AG20443 (cell line): ENCODE measurements around the gene PRKCA.
"Not testable (repeated sequence)": the region's sequence is repeated elsewhere in the genome, so short reads cannot be mapped to it uniquely, and the experiment has no call there.

Experiments
- DNase-seq: peaks from one replicate; pipeline ENCODE4 v3.0.0; 2012; ENCODE audit warnings: low spot score, mixed read lengths

The PRKCA gene

DNA sequence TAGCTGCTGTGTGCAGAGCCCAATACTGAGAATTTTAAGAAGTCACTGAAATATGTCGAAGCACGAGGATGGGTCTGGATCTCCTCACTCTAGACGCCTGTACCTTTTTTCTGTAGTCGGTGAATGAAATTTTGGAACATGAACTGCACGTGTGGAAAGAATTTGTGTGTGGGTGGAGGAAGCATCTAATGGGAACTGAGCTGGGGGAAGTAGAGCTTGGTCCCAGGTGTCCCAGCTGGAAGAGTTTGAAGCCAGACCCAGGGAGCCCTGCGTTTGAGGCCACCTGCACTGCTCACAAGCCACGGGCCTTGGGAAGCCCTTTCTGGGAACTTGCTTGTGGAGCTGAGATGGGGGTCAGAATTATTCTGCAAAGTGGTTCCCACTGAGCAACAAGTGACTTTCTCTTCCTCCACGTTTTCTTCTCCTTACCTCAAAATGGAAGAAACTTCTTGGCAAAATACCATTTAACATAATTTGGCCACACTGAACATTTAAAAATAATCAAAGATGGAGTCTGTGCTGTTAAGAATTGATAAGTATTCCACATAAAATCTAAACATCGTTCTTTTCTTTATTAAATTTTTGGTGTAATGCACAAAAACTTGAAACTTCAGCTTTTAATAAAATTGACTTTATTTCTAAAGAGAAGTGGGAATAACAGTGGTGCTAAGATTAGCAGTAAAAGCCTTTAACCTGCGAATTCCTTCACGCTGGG lies 163.8 kb downstream of the PRKCA start:
- DNase-seq, result no peak

DNA sequence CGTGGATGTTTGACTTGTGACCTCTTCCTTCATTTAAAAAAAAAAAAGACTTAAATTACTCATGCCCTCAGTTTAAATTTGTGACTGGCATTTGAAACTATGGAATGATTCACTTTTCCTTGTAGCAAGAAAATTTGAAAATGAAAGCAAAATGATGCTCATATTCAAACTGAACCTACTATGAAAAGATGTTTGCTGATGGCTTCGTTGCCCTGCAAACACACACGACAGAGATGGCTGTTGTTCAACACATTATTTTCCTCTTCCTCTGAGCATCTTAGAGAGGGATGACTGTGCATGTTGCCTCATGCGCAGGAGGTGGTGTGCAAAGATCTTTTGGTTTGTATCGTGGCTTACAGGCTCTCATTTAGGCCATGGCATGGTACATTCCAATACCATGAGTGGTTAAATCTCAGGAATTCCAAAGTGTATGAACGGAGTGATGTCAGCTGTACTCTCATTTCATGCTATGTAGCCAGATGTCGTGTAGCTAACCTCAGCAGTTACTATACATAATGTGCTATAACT lies 164.5 kb downstream of the PRKCA start:
- peak; percentile 91 for DNase-seq

DNA sequence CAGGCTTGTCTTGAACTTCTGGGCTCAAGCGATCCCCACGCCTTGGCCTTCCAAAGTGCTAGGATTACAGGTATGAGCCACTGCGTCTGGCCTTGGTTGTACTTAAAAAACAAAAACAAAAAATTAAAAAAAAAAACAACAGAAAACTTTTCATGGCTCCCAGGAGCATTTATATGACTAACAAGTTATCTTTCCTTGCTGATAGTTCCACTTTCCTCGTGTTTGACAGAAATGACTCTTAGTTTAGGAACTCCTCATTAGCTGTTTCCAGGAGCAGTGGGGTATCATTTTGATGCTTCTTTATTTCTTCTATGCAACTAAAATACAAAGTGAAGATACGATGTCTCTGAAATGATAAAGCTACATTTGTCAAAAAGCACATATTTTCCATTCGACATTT lies 165.4 kb downstream of the PRKCA start:
- peak; percentile 35 for DNase-seq

DNA sequence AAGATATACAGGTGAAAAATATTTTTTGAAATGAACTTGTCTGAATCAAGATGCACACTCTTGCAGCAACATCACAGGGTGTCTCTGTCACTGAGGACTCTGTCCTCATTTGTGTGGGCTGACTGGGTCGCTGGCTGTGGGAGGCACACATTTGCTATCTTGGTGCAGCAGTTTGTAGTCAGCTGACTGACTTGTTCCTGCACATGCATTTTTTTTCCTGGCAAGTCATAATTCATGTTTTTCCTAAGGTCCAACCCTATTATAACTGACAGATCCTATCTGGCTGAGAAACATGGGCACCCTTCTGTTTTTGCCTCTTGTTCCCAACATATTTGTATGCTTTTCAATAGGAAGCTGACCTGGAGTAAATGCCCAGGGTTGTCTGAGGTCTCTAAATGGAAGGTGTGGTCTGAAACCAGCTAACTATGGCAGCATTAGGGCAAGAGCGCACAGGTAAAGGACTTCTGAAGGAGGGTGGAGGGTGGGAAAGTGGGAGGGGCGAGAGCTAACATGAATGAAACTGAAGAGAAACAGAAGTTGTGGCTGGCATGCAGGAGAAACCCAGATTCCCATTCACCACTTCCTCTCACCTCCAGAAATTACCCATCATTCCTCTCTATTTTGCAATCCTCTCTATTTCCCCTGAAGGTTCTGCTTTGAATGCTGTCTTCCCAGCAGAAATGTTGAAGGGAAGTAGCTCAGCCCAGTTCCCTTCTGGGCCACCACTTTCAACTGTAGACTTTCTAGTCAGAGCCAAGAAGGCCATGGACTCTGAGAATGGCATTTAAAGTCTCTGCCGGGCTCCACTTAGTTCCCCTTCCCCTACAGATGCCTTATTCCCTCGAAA lies 166.1 kb downstream of the PRKCA start:
- no peak for DNase-seq

DNA sequence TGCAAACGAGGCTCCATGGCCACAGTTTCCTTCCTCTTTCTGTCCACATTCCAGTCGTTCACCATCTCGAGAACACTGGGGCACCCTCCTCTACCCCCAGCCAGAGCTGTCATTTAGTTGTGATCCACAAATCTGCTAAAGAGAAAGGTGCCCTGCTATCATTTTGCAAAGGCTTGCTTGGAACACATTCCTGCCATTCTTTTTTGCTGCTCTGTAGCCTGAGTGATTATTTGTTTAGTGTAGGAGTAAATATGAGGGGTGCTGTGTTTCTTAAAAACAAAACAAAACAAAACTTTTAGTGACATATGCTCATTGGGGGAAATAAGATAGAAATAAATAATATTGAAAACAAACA lies 166.7 kb downstream of the PRKCA start:
- no peak for DNase-seq

DNA sequence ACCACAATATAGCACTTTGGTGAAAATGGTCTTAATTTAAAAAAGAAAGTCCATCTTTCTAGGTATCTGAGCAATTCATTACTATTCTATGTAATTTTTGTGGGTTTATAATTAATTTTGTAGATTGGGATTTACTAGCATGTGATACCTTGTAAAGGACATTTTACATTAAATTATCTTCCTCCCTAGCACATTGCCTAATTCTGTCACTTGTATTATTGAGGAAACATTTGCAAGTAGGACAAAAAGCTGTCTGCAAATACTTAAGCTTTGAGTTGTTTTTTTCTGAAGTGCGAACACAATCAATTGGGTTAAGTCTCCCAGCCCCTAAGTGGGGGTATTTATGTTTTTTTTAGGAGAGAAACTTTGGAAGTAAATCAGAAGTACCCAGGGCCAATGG lies 167.0 kb downstream of the PRKCA start:
- no peak for DNase-seq

DNA sequence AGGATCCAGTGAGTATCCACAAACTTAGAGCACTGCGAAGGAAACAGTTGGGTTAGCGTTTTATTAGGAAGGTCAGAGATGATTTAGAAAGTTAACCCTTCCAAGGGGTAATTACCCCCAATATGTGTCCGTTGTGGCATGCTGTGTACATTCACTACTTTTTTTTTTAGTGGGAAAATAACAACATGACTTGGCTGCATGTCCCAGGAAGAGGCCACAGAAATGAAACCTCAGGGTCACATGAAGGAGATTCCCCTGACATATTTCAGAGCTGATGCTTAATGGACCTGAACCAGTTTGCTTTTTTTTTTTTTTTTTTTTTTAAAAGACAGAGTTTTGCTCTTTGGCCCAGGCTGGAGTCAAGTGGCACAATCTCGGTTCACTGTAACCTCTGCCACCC lies 167.5 kb downstream of the PRKCA start:
- DNase-seq, result no peak

DNA sequence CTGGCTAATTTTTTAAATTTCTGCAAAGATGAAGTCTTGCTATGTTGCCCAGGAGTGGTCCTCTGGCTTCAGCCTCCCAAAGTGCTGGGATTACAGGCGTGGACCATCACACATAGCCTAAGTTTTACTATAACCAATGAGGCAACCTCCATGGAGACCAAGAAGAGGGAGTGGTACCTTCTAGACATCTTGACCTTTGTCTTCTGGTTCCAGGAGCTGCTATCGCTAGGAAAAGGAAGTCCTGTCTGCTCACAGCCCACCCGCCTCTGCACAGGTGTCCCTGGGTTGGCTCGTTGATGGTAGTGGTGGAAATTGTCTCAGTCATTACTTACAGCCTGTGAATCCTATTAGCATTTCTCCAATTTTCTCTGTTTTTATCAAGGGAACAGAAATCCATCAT lies 169.7 kb downstream of the PRKCA start:
- no peak for DNase-seq

DNA sequence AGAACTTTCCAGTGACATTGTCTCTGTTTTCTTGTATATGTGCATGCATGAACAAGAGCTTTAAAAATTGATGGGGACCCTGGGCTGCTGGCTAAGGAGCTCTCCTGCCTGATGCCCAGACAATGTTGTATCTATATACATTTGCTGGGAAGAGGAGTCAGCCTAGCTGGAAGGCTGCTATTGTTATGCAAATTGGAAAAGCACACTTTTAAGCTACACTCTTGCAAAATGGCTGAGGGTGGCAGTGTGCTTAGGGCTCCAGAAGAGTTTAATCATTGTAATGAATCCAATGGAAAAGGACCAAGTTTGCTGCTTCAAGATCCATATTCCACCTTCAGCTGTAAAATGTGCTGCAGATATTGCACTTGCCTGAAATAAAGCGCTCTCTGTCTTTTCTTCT lies 171.8 kb downstream of the PRKCA start:
- DNase-seq, result no peak

DNA sequence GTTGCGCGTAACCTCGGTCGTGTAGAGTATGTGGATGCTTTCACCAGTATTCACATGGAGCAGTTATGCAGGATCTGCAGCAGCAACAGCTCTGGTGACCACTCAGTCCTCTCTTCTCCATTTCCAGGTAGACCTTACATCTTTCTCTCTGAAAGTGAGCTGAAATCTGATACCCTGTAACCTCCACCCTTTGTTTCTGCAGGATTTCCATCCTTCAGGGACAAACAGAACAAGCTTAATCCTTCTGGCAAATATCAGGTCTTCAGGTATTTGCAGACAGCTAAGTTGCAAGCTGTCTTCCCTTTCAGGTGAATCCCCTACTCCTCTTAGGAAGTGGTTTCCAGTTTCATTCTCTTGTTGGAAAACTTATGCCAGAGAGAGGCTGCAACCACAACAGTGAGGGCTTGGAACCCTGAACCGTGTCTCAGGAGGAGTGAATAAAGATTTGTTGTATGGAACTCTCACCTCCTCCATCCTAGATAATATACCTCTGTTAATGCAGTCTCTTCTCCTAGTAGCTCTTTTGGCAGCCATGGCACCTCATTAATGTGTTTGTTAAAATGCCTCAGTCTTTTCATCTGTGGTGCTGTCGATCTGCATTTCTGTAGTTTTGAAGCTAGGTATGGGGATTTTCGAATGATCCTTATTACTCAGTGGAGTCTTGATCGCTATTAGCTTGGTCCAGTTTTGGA lies 172.5 kb downstream of the PRKCA start:
- no peak for DNase-seq

DNA sequence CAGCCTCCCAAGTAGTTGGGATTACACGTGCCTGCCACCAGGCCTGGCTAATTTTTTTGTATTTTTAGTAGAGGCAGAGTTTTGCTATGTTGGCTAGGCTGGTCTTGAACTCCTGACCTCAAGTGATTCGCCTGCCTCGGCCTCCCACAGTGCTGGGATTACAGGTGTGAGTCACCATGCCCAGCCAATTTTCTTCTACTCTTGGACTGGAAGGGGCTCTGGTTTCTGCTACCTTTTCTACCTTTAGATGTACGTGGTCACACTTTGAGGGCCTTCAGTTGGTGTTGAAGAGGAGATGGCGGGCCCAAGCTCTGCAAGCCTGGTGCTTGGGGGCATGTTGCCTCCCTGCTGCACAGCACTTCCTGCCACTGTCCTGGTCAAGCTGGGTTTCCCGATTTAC lies 173.6 kb downstream of the PRKCA start:
- DNase-seq, result no peak

DNA sequence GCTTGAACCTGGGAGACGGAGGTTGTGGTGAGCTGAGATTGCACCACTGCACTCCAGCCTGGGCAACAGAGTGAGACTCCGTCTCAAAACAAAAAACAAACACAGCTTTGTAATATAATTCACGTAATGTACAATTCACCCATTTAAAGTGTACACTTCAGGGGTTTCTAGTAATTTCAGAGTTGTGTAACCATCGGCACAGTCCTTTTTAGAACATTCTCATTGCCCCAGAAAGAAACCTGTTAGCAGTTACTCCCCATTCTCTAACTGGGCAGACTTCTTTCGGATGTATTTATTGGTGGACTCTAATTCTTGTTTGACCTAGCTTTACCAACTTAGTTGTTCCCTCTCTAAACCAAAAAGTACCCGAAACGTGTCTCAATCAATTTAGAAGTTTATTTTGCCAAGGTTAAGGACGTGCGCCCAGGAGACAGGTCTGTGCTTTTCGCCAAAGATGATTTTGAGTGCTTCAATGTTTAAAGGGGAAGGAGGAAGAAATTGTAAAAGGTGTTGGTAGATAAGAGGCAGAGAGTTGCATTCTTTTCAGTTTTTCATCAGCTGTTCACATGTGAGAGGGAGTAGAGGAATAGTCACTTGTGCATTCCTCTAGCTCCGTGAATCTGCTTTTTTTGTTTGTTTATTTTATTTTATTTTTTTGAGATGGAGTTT lies 175.3 kb downstream of the PRKCA start:
- DNase-seq, result no peak

DNA sequence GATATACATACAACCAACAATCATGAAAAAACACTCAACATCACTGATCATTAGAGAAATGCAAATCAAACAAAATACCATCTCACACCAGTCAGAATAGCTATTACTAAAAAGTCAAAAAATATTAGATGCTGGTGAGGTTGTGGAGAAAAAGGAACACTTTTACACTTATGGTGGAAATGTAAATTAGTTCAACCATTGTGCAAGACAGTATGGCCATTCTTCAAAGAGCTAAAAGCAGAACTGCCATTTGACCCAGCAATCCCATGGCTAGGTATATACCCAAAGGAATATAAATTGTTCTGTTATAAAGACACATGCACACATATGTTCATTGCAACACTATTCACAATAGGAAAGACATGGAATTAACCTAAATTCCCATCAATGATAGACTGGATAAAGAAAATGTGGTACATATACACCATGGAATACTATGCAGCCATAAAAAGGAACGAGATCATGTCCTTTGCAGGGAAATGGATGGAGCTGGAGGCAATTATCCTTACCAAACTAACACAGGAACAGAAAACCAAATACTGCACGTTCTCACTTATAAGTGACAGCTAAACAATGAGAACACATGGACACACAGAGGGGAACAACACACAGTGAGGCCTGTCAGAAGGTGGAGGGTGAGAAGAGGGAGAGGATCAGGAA lies 176.9 kb downstream of the PRKCA start:
- DNase-seq, result not testable (repeated sequence)

DNA sequence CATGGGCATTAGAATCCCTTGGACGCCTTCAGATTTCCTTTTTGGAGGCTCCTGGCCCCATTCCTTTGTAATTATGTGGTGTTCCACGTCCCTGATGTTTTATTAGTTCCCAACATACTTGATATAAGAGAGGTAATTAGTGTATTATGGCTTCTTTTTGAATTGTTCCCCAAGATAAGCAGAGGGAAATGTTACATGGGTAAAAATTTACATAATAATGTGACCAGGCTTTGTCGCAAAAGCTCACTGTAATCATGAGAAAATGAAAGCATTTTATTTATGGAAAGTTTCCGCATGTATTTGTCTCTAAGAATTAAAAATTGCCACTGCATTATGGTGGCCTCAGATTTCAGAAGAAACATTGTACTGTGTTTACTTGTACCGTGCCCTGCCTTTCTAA lies 177.8 kb downstream of the PRKCA start:
- DNase-seq, result no peak

DNA sequence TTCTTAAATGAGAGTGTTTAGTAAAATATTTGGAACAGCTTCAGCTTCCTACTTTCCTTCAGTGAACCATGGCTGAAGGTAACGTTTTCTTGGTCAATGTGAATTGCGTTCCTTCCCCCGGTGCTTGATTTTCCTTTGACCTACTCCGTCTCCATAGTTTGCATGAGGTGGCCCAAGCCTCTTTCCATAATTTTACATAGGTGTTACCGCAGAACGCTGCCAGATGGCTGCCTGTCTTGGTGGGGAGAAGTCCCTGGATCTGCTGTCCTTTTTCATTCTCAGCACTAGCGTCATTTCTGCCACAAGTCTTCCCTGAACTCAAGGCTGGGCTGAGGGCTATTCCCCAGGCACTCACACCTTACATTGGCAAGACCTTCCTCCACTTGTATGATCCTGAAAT lies 178.4 kb downstream of the PRKCA start:
- no peak for DNase-seq

DNA sequence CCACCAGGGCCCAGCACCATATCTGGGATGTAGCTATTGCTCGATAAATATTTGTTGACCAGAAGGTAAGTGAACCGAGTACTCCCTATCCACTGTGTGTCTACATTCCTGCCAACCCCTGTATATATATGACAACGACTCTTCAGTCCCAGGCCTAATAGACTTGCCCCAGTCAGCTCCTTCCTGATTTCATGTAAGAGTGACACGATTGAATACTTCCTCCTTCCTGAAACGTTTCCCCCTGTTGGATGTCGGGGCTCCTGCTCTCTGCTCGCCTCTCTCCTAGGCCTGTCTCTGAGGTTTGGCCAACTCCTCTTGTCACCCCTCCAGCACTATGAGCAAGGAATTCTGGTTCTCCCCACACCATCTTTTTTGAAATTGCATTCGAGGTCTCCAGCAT lies 178.9 kb downstream of the PRKCA start:
- no peak for DNase-seq

DNA sequence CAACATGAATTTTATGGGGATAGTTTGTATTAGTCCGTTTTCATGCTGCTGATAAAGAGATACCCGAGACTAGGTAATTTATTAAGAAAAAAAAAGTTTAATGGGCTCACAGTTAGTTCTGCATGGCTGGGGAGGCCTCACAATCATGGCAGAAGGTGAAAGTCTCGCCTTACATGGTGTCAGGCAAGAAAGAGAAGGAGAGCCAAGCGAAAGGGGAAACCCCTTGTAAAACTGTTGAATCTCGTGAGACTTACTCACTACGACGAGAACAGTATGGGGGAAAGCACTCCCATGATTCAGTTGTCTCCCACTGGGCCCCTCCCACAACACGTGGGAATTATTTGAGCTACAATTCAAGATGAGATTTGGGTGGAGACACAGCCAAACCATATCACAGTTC lies 181.5 kb downstream of the PRKCA start:
- no peak for DNase-seq

DNA sequence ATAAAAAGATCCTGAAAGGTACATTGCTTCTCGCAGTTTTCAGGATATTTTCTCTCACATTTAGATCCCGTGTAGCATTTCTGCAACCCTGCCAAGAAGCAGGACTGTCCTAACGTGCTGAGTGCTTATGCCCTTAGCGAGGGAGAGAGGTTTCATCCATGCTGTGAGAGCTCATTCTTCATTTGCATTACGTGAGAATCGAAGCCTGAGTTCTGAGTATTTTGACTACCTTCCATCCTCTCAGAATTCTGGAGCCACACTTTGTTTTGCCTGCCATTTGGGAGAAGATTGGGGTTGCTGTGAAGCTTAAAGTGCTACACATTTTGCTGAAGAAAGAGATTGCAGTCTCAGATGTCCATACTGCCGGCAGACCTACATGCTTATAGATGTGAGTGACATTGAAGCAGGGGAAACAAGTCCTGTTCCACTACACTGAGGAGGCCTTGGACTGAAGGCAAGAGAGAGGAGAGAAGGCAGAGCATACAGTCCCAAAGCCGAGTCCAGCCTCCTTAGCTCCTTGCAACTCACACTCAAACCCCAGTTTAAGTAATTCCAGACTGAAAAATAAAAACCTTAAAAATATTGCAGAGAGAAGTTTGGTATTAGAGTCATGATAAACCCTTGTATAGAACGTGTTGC lies 183.0 kb downstream of the PRKCA start:
- DNase-seq, result no peak

DNA sequence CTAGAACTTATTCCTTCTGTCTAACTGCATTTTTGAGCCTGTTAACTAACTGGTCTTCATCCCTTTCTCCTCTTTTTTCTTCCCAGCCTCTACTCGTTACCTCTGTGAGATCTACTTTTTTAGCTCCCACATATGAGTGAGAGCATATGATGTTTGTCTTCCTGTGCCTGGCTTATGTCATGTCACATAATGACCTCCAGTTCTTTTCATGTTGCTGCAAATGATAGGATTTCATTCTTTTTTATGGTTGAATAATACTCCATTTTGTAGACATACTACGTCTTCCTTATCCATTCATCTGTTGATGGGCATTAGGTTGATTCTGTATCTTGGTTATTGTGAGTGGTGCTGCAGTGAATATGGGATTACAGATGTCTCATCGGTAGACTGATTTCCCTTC lies 184.7 kb downstream of the PRKCA start:
- no peak for DNase-seq

DNA sequence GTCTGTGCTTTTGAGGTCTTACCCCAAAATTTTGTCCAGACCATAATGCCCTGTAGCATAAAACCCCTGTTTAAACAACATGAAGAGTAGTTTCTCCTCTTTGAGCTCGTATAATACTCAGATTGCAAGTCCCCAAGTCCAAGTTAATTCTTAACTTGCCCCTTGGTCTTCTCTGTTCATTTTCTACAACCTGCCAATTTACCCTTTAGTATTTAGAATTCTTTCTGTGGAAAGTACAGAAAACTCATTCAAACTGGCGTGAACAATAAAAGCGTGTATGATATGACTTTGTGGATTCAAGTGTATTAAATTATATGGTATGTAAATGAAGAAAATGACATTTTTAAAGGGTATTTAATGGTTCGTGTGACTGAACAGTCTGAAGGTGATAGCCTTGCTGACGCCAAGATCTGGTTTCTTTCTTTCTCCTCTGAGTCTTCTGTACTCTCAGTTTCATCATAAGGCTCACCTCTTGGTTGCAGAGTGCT lies 185.6 kb downstream of the PRKCA start:
- DNase-seq, result no peak

DNA sequence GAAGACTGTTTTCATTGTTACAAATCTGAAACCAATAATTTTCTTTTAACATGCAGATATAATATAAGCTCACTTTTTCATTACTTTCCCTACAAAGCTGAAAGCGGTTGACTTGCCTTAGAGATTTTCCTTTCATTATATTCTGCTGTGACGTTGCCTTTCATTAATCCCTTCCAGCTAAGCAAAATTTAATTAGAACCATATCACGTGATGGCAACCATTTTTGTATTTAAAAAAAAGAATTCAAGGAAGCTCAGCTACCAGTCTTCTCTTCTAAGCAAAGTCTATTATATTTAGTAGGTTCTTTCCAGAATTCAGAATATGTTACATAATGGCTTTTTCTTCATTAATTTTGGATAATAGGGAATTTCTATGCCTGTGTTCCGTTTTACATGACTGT lies 186.5 kb downstream of the PRKCA start:
- no peak for DNase-seq
